HK-2 (cell line): ENCODE measurements around the gene IRGQ.
A peak's percentile ranks its signal among the peaks of the same experiment; 100 is the strongest.
"Not testable (repeated sequence)": the region's sequence is repeated elsewhere in the genome, so short reads cannot be mapped to it uniquely, and the experiment has no call there.

Experiments
- DNase-seq: peaks from one replicate; pipeline ENCODE4 v3.0.0-alpha.2; 2018; ENCODE audit not compliant: unreplicated experiment

IRGQ gene

GRCh38 chr19:43574424-43575155, 21.3 kb downstream of the IRGQ start:
- peak; percentile 83 for DNase-seq

GRCh38 chr19:43572171-43572588, 23.8 kb downstream of the IRGQ start:
- DNase-seq = no peak

- no peak for DNase-seq
Measured at GRCh38 chr19:43570174-43570791, 25.7 kb downstream of the IRGQ start.

- no peak for DNase-seq
Measured at GRCh38 chr19:43569657-43570056, 26.3 kb downstream of the IRGQ start.

GRCh38 chr19:43564800-43565199, 31.1 kb downstream of the IRGQ start:
- no peak for DNase-seq

GRCh38 chr19:43563816-43564457, 32.0 kb downstream of the IRGQ start:
- DNase-seq = no peak

GRCh38 chr19:43562698-43563241, 33.2 kb downstream of the IRGQ start:
- DNase-seq = peak; percentile 88

GRCh38 chr19:43562226-43562697, 33.7 kb downstream of the IRGQ start:
- DNase-seq = no peak

- DNase-seq = no peak
Measured at GRCh38 chr19:43561139-43561970, 34.6 kb downstream of the IRGQ start.

- peak; percentile 12 for DNase-seq
Measured at GRCh38 chr19:43560687-43561086, 35.2 kb downstream of the IRGQ start.

- peak; percentile 65 for DNase-seq
Measured at GRCh38 chr19:43555185-43555770, 40.7 kb downstream of the IRGQ start.

GRCh38 chr19:43554317-43554895, 41.5 kb downstream of the IRGQ start:
- no peak for DNase-seq

- DNase-seq = no peak
Measured at GRCh38 chr19:43553656-43554055, 42.3 kb downstream of the IRGQ start.

GRCh38 chr19:43552616-43553015, 43.3 kb downstream of the IRGQ start:
- no peak for DNase-seq

GRCh38 chr19:43552198-43552450, 43.8 kb downstream of the IRGQ start:
- DNase-seq = no peak

GRCh38 chr19:43551399-43552197, 44.3 kb downstream of the IRGQ start:
- DNase-seq = no peak

GRCh38 chr19:43548706-43549105, 47.2 kb downstream of the IRGQ start:
- DNase-seq = no peak

GRCh38 chr19:43547926-43548325, 48.0 kb downstream of the IRGQ start:
- DNase-seq = not testable (repeated sequence)

- no peak for DNase-seq
Measured at GRCh38 chr19:43546581-43546980, 49.4 kb downstream of the IRGQ start.

- DNase-seq = no peak
Measured at GRCh38 chr19:43545981-43546380, 50.0 kb downstream of the IRGQ start.
